Fibroblast of the aortic adventitia (primary cell): ENCODE data around the gene RAD51B. TPM values are rescaled to one million over a fixed set of nuclear protein-coding genes. Genes with fewer than 3 reads are reported as not detected.

Experiments used
- DNase-seq: peaks from one replicate; pipeline ENCODE4 v3.0.0-alpha.2; 2010; ENCODE audit warnings: low read depth
- H3K4me3 ChIP-seq: 2 replicates; pipeline ENCODE4 v1.5.1; 2011; ENCODE audit warnings: low read depth, mild to moderate bottlenecking, control low read depth, low read length, moderate library complexity
- CTCF ChIP-seq: IDR thresholded peaks from 2 replicates; pipeline ENCODE4 v1.5.1; 2011; ENCODE audit warnings: mild to moderate bottlenecking, low read length, control low read depth, inconsistent platforms; ENCODE audit not compliant: insufficient read depth
- total RNA-seq: library from RNA; depleted of rRNA; stranded (reverse); fragments of >200 nt; gene quantifications from 2 replicates; pipeline ENCODE4 v1.2.3, GENCODE V29; 2012; ENCODE audit warnings: low replicate concordance

RAD51B gene
- total RNA-seq, 1 donor: 28.7 TPM

- TF ChIP-seq CTCF: no peak
- H3K4me3 ChIP-seq: no peak overlapping the region
- peak; percentile 60 for DNase-seq
These were observed 426.7 kb downstream of the RAD51B start for GRCh38 chr14:68246074-68246785.

- no peak for TF ChIP-seq CTCF
- DNase-seq: no peak
- H3K4me3 ChIP-seq: no peak overlapping the region
These were observed 427.2 kb downstream of the RAD51B start for GRCh38 chr14:68246786-68247105.

GRCh38 chr14:68247274-68247673 is 427.7 kb downstream of the RAD51B start:
- DNase-seq: no peak
- no peak overlapping the region for H3K4me3 ChIP-seq
- TF ChIP-seq CTCF: no peak

- no peak for TF ChIP-seq CTCF
- H3K4me3 ChIP-seq: no peak overlapping the region
- peak; percentile 53 for DNase-seq
These were observed 428.2 kb downstream of the RAD51B start for GRCh38 chr14:68247676-68248268.

GRCh38 chr14:68248481-68249255 is 429.1 kb downstream of the RAD51B start:
- DNase-seq: peak; percentile 95
- peak; percentile 53 for TF ChIP-seq CTCF
- no peak overlapping the region for H3K4me3 ChIP-seq

- no peak overlapping the region for H3K4me3 ChIP-seq
- DNase-seq: peak; percentile 78
- no peak for TF ChIP-seq CTCF
These were observed 430.3 kb downstream of the RAD51B start for GRCh38 chr14:68249661-68250451.
